ENCODE data around the gene USP17L15.
"Not testable (repeated sequence)": the region's sequence is repeated elsewhere in the genome, so short reads cannot be mapped to it uniquely, and the experiment has no call there.

Gene USP17L15, protein sequence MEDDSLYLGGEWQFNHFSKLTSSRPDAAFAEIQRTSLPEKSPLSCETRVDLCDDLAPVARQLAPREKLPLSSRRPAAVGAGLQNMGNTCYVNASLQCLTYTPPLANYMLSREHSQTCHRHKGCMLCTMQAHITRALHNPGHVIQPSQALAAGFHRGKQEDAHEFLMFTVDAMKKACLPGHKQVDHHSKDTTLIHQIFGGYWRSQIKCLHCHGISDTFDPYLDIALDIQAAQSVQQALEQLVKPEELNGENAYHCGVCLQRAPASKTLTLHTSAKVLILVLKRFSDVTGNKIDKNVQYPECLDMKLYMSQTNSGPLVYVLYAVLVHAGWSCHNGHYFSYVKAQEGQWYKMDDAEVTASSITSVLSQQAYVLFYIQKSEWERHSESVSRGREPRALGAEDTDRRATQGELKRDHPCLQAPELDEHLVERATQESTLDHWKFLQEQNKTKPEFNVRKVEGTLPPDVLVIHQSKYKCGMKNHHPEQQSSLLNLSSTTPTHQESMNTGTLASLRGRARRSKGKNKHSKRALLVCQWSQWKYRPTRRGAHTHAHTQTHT

DNA sequence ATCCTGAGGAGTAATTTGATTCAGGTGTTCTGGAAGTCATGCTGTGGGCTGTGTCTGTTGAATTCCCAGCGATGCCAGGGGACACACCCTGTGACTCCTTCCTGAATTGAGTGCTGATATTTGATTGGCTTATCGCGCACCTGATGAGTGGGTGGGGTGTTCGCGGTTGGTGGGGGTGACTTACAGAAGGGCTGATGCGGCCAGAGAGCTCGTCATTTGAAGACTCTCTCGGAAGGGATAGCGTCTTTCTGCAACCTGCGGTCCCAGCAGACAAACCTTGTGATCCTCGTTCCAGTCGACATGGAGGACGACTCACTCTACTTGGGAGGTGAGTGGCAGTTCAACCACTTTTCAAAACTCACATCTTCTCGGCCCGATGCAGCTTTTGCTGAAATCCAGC, at the start of gene USP17L15:
Gene USP17L15 (plus strand): TSS at position 301 of the 400 bp plus-strand sequence. CDS start 0 bp downstream, at position 301.
- DNase-seq (ENCODE audit: low spot score), result not testable (repeated sequence)

DNA sequence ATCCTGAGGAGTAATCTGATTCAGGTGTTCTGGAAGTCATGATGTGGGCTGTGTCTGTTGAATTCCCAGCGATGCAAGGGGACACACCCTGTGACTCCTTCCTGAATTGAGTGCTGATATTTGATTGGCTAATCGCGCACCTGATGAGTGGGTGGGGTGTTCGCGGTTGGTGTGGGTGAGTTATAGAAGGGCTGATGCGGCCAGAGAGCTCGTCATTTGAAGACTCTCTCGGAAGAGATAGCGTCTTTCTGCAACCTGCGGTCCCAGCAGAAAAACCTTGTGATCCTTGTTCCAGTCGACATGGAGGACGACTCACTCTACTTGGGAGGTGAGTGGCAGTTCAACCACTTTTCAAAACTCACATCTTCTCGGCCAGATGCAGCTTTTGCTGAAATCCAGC, 23.8 kb upstream of the USP17L15 start, which contains the start of gene USP17L10:
Gene USP17L10 (plus strand): TSS at position 301 of the 400 bp plus-strand sequence. CDS start 0 bp downstream, at position 301.
- not testable (repeated sequence) for DNase-seq (ENCODE audit: low spot score)

DNA sequence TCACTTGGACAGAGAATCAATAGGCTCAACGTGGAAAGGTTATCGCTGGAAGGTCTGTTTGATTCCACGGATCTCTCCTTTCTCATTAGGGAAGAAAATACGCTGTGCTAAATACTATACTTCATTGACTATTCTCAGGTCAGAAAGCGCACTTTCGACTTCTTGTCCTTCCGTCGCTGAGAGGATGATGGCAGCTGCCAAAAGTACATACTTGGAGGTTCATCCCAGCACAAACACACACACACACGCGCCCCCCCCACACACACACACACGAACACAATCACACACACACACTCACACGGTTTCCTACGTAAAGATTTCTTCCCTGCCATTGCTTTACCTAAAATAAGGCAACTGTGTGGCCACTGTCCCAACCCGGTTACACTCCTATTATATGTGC, 19.5 kb upstream of the USP17L15 start:
- not testable (repeated sequence) for DNase-seq (ENCODE audit: low spot score)

DNA sequence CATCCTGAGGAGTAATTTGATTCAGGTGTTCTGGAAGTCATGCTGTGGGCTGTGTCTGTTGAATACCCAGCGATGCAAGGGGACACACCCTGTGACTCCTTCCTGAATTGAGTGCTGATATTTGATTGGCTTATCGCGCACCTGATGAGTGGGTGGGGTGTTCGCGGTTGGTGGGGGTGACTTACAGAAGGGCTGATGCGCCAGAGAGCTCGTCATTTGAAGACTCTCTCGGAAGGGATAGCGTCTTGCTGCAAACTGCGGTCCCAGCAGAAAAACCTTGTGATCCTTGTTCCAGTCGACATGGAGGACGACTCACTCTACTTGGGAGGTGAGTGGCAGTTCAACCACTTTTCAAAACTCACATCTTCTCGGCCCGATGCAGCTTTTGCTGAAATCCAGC, 19.1 kb upstream of the USP17L15 start, which contains the start of gene USP17L11:
Gene USP17L11 (plus strand): TSS at position 301 of the 400 bp plus-strand sequence. CDS start 0 bp downstream, at position 301.
- not testable (repeated sequence) for DNase-seq (ENCODE audit: low spot score)

DNA sequence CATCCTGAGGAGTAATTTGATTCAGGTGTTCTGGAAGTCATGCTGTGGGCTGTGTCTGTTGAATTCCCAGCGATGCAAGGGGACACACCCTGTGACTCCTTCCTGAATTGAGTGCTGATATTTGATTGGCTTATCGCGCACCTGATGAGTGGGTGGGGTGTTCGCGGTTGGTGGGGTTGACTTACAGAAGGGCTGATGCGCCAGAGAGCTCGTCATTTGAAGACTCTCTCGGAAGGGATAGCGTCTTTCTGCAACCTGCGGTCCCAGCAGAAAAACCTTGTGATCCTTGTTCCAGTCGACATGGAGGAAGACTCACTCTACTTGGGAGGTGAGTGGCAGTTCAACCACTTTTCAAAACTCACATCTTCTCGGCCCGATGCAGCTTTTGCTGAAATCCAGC, 14.3 kb upstream of the USP17L15 start, which contains the start of gene USP17L12:
Gene USP17L12 (plus strand): TSS at position 301 of the 400 bp plus-strand sequence. CDS start 0 bp downstream, at position 301.
- DNase-seq (ENCODE audit: low spot score), result not testable (repeated sequence)

DNA sequence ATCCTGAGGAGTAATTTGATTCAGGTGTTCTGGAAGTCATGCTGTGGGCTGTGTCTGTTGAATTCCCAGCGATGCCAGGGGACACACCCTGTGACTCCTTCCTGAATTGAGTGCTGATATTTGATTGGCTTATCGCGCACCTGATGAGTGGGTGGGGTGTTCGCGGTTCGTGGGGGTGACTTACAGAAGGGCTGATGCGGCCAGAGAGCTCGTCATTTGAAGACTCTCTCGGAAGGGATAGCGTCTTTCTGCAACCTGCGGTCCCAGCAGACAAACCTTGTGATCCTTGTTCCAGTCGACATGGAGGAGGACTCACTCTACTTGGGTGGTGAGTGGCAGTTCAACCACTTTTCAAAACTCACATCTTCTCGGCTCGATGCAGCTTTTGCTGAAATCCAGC, 9.6 kb upstream of the USP17L15 start, which contains the start of gene USP17L13:
Gene USP17L13 (plus strand): TSS at position 301 of the 400 bp plus-strand sequence. CDS start 0 bp downstream, at position 301.
- not testable (repeated sequence) for DNase-seq (ENCODE audit: low spot score)

DNA sequence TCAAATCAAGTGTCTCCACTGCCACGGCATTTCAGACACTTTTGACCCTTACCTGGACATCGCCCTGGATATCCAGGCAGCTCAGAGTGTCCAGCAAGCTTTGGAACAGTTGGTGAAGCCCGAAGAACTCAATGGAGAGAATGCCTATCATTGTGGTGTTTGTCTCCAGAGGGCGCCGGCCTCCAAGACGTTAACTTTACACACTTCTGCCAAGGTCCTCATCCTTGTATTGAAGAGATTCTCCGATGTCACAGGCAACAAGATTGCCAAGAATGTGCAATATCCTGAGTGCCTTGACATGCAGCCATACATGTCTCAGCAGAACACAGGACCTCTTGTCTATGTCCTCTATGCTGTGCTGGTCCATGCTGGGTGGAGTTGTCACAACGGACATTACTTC, 3.9 kb upstream of the USP17L15 start:
- not testable (repeated sequence) for DNase-seq (ENCODE audit: low spot score)

DNA sequence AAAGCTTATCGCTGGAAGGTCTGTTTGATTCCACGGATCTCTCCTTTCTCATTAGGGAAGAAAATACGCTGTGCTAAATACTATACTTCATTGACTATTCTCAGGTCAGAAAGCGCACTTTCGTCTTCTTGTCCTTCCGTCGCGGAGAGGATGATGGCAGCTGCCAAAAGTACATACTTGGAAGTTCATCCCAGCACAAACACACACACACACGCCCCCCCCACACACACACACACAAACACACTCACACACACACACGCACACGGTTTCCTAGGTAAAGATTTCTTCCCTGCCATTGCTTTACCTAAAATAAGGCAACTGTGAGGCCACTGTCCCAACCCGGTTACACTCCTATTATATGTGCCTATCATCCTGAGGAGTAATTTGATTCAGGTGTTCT, 4.3 kb downstream of the USP17L15 start:
- DNase-seq (ENCODE audit: low spot score), result not testable (repeated sequence)

DNA sequence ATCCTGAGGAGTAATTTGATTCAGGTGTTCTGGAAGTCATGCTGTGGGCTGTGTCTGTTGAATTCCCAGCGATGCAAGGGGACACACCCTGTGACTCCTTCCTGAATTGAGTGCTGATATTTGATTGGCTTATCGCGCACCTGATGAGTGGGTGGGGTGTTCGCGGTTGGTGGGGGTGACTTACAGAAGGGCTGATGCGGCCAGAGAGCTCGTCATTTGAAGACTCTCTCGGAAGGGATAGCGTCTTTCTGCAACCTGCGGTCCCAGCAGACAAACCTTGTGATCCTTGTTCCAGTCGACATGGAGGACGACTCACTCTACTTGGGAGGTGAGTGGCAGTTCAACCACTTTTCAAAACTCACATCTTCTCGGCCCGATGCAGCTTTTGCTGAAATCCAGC, 9.4 kb downstream of the USP17L15 start, which contains the start of gene USP17L17:
Gene USP17L17 (plus strand): TSS at position 301 of the 400 bp plus-strand sequence. CDS start 0 bp downstream, at position 301.
- DNase-seq (ENCODE audit: low spot score), result not testable (repeated sequence)

DNA sequence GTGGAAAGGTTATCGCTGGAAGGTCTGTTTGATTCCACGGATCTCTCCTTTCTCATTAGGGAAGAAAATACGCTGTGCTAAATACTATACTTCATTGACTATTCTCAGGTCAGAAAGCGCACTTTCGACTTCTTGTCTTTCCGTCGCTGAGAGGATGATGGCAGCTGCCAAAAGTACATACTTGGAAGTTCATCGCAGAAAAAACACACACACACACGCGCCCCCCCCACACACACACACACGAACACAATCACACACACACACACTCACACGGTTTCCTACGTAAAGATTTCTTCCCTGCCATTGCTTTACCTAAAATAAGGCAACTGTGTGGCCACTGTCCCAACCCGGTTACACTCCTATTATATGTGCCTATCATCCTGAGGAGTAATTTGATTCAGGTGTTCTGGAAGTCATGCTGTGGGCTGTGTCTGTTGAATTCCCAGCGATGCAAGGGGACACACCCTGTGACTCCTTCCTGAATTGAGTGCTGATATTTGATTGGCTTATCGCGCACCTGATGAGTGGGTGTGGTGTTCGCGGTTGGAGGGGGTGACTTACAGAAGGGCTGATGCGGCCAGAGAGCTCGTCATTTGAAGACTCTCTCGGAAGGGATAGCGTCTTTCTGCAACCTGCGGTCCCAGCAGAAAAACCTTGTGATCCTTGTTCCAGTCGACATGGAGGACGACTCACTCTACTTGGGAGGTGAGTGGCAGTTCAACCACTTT, 13.9 kb downstream of the USP17L15 start, which contains the start of gene USP17L18:
Gene USP17L18 (plus strand): TSS at position 678 of the 728 bp plus-strand sequence. CDS start 0 bp downstream, at position 678.
- not testable (repeated sequence) for DNase-seq (ENCODE audit: low spot score)

DNA sequence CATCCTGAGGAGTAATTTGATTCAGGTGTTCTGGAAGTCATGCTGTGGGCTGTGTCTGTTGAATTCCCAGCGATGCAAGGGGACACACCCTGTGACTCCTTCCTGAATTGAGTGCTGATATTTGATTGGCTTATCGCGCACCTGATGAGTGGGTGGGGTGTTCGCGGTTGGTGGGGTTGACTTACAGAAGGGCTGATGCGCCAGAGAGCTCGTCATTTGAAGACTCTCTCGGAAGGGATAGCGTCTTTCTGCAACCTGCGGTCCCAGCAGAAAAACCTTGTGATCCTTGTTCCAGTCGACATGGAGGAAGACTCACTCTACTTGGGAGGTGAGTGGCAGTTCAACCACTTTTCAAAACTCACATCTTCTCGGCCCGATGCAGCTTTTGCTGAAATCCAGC, 18.9 kb downstream of the USP17L15 start, which contains the start of gene USP17L19:
Gene USP17L19 (plus strand): TSS at position 301 of the 400 bp plus-strand sequence. CDS start 0 bp downstream, at position 301.
- not testable (repeated sequence) for DNase-seq (ENCODE audit: low spot score)

DNA sequence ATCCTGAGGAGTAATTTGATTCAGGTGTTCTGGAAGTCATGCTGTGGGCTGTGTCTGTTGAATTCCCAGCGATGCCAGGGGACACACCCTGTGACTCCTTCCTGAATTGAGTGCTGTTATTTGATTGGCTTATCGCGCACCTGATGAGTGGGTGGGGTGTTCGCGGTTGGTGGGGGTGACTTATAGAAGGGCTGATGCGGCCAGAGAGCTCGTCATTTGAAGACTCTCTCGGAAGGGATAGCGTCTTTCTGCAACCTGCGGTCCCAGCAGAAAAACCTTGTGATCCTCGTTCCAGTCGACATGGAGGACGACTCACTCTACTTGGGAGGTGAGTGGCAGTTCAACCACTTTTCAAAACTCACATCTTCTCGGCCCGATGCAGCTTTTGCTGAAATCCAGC, 23.6 kb downstream of the USP17L15 start, which contains the start of gene USP17L20:
Gene USP17L20 (plus strand): TSS at position 301 of the 400 bp plus-strand sequence. CDS start 0 bp downstream, at position 301.
- not testable (repeated sequence) for DNase-seq (ENCODE audit: low spot score)

DNA sequence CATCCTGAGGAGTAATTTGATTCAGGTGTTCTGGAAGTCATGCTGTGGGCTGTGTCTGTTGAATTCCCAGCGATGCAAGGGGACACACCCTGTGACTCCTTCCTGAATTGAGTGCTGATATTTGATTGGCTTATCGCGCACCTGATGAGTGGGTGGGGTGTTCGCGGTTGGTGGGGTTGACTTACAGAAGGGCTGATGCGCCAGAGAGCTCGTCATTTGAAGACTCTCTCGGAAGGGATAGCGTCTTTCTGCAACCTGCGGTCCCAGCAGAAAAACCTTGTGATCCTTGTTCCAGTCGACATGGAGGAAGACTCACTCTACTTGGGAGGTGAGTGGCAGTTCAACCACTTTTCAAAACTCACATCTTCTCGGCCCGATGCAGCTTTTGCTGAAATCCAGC, 28.4 kb downstream of the USP17L15 start, which contains the start of gene USP17L21:
Gene USP17L21 (plus strand): TSS at position 301 of the 400 bp plus-strand sequence. CDS start 0 bp downstream, at position 301.
- DNase-seq (ENCODE audit: low spot score), result not testable (repeated sequence)

DNA sequence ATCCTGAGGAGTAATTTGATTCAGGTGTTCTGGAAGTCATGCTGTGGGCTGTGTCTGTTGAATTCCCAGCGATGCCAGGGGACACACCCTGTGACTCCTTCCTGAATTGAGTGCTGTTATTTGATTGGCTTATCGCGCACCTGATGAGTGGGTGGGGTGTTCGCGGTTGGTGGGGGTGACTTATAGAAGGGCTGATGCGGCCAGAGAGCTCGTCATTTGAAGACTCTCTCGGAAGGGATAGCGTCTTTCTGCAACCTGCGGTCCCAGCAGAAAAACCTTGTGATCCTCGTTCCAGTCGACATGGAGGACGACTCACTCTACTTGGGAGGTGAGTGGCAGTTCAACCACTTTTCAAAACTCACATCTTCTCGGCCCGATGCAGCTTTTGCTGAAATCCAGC, 33.1 kb downstream of the USP17L15 start, which contains the start of gene USP17L22:
Gene USP17L22 (plus strand): TSS at position 301 of the 400 bp plus-strand sequence. CDS start 0 bp downstream, at position 301.
- DNase-seq (ENCODE audit: low spot score), result not testable (repeated sequence)

DNA sequence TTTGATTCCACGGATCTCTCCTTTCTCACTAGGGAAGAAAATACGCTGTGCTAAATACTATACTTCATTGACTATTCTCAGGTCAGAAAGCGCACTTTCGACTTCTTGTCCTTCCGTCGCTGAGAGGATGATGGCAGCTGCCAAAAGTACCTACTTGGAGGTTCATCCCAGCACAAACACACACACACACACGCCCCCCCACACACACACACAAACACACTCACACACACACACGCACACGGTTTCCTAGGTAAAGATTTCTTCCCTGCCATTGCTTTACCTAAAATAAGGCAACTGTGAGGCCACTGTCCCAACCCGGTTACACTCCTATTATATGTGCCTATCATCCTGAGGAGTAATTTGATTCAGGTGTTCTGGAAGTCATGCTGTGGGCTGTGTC, 37.5 kb downstream of the USP17L15 start:
- not testable (repeated sequence) for DNase-seq (ENCODE audit: low spot score)
